ENCODE measurements around the gene FAM229B. TPM values are rescaled to one million over a fixed set of nuclear protein-coding genes. Genes with fewer than 3 reads are reported as not detected.

FAM229B gene
- total RNA-seq, 1 experiment from 2014 or later, result 20.0 TPM

GRCh38 chr6:112041535-112041934 is 45.9 kb upstream of the FAM229B start:
- Mint-ChIP-seq H3K4me1 (peaks cover 8% of the 10 kb centered on the region), H3K4me3 (no peak overlapping the region), H3K27me3 (ENCODE audit: low read depth) (no peaks in the 10 kb centered on the region), H3K27ac (no peak overlapping the region), H3K9me3 (peaks cover under 1% of the 10 kb centered on the region; the same call in 1 of the 2 replicates), H3K36me3 (no peaks in the 10 kb centered on the region)
- TF ChIP-seq SP1 (CRISPR knock-in tag; conservative IDR thresholded peaks at IDR 0.05) (no peak), FOXK1 (CRISPR knock-in tag; IDR thresholded peaks at IDR 0.05) (no peak), SOX15 (CRISPR knock-in tag; IDR thresholded peaks at IDR 0.05) (no peak), MXD4 (CRISPR knock-in tag; IDR thresholded peaks at IDR 0.05; ENCODE audit: borderline replicate concordance) (no peak), CREM (CRISPR knock-in tag; IDR thresholded peaks at IDR 0.05) (no peak), ERG (CRISPR knock-in tag; IDR thresholded peaks at IDR 0.05) (no peak), ZBTB43 (CRISPR knock-in tag; IDR thresholded peaks at IDR 0.05) (no peak), NR2C2 (CRISPR knock-in tag; IDR thresholded peaks at IDR 0.05) (no peak), TCF7 (CRISPR knock-in tag; IDR thresholded peaks at IDR 0.05; ENCODE audit: low read depth) (no peak), ZNF425 (CRISPR knock-in tag; conservative IDR thresholded peaks at IDR 0.05) (no peak), NR3C1 (CRISPR knock-in tag; conservative IDR thresholded peaks at IDR 0.05; ENCODE audit: low read depth) (no peak), KAT7 (CRISPR knock-in tag; IDR thresholded peaks at IDR 0.05; ENCODE audit: borderline replicate concordance) (no peak), EMX1 (CRISPR knock-in tag; IDR thresholded peaks at IDR 0.05) (no peak), CDX4 (CRISPR knock-in tag; IDR thresholded peaks at IDR 0.05; ENCODE audit: borderline replicate concordance) (no peak), NR1H2 (CRISPR knock-in tag; IDR thresholded peaks at IDR 0.05) (no peak)
- TF ChIP-seq, protein P1, sequence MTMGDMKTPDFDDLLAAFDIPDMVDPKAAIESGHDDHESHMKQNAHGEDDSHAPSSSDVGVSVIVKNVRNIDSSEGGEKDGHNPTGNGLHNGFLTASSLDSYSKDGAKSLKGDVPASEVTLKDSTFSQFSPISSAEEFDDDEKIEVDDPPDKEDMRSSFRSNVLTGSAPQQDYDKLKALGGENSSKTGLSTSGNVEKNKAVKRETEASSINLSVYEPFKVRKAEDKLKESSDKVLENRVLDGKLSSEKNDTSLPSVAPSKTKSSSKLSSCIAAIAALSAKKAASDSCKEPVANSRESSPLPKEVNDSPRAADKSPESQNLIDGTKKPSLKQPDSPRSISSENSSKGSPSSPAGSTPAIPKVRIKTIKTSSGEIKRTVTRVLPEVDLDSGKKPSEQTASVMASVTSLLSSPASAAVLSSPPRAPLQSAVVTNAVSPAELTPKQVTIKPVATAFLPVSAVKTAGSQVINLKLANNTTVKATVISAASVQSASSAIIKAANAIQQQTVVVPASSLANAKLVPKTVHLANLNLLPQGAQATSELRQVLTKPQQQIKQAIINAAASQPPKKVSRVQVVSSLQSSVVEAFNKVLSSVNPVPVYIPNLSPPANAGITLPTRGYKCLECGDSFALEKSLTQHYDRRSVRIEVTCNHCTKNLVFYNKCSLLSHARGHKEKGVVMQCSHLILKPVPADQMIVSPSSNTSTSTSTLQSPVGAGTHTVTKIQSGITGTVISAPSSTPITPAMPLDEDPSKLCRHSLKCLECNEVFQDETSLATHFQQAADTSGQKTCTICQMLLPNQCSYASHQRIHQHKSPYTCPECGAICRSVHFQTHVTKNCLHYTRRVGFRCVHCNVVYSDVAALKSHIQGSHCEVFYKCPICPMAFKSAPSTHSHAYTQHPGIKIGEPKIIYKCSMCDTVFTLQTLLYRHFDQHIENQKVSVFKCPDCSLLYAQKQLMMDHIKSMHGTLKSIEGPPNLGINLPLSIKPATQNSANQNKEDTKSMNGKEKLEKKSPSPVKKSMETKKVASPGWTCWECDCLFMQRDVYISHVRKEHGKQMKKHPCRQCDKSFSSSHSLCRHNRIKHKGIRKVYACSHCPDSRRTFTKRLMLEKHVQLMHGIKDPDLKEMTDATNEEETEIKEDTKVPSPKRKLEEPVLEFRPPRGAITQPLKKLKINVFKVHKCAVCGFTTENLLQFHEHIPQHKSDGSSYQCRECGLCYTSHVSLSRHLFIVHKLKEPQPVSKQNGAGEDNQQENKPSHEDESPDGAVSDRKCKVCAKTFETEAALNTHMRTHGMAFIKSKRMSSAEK (CRISPR knock-in tag; IDR thresholded peaks at IDR 0.05; ENCODE audit: borderline replicate concordance), result no peak
- TF ChIP-seq, protein P2, sequence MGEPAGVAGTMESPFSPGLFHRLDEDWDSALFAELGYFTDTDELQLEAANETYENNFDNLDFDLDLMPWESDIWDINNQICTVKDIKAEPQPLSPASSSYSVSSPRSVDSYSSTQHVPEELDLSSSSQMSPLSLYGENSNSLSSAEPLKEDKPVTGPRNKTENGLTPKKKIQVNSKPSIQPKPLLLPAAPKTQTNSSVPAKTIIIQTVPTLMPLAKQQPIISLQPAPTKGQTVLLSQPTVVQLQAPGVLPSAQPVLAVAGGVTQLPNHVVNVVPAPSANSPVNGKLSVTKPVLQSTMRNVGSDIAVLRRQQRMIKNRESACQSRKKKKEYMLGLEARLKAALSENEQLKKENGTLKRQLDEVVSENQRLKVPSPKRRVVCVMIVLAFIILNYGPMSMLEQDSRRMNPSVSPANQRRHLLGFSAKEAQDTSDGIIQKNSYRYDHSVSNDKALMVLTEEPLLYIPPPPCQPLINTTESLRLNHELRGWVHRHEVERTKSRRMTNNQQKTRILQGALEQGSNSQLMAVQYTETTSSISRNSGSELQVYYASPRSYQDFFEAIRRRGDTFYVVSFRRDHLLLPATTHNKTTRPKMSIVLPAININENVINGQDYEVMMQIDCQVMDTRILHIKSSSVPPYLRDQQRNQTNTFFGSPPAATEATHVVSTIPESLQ (CRISPR knock-in tag; IDR thresholded peaks at IDR 0.05), result no peak
- TF ChIP-seq, protein P3, sequence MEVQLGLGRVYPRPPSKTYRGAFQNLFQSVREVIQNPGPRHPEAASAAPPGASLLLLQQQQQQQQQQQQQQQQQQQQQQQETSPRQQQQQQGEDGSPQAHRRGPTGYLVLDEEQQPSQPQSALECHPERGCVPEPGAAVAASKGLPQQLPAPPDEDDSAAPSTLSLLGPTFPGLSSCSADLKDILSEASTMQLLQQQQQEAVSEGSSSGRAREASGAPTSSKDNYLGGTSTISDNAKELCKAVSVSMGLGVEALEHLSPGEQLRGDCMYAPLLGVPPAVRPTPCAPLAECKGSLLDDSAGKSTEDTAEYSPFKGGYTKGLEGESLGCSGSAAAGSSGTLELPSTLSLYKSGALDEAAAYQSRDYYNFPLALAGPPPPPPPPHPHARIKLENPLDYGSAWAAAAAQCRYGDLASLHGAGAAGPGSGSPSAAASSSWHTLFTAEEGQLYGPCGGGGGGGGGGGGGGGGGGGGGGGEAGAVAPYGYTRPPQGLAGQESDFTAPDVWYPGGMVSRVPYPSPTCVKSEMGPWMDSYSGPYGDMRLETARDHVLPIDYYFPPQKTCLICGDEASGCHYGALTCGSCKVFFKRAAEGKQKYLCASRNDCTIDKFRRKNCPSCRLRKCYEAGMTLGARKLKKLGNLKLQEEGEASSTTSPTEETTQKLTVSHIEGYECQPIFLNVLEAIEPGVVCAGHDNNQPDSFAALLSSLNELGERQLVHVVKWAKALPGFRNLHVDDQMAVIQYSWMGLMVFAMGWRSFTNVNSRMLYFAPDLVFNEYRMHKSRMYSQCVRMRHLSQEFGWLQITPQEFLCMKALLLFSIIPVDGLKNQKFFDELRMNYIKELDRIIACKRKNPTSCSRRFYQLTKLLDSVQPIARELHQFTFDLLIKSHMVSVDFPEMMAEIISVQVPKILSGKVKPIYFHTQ (CRISPR knock-in tag; IDR thresholded peaks at IDR 0.05), result no peak
- TF ChIP-seq, protein P4, sequence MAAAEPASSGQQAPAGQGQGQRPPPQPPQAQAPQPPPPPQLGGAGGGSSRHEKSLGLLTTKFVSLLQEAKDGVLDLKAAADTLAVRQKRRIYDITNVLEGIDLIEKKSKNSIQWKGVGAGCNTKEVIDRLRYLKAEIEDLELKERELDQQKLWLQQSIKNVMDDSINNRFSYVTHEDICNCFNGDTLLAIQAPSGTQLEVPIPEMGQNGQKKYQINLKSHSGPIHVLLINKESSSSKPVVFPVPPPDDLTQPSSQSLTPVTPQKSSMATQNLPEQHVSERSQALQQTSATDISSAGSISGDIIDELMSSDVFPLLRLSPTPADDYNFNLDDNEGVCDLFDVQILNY (CRISPR knock-in tag; IDR thresholded peaks at IDR 0.05), result no peak
- TF ChIP-seq, protein P5, sequence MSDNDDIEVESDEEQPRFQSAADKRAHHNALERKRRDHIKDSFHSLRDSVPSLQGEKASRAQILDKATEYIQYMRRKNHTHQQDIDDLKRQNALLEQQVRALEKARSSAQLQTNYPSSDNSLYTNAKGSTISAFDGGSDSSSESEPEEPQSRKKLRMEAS (CRISPR knock-in tag; IDR thresholded peaks at IDR 0.05), result no peak
- ATAC-seq, result no peak
- CTCF ChIA-PET, result interaction anchor here (0.6 to 2.6 kb wide), 11 partner anchors 8 to 782 kb away, joined by 3 to 19 read pairs (median 4); partner anchors contain the start of gene TRAF3IP2
- no peak for DNase-seq (ENCODE audit: low spot score)
- POLR2A ChIA-PET, result interaction anchor here (0.6 kb wide), 1 partner anchor 240 kb away, joined by 3 read pairs; no protein-coding TSS in a partner anchor

Data from WTC11 (cell line).